ENCODE measurements around the gene TBC1D9B. TPM values are rescaled to one million over a fixed set of nuclear protein-coding genes. Genes with fewer than 3 reads are reported as not detected.

The TBC1D9B gene
- total RNA-seq, 1 experiment from 2014 or later, result 127 TPM

DNA sequence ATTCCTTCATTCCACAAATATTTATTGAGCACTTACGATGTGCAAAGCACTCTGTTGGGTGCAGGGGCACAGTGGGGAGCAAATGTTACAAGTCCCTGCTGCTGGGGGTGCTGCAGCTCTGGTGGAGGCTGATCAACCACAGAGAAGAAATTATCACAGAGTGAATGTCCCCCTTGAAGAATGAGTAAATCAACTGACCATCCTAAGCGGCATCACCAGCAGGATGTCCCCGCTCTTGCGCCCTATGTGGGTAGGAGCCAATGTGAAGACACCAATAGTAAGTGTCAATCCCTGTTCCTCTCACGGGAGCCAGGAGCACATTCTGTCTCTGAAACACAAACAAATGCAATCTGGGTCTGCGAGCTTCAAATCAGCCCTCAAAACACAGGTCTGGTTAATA lies 47.4 kb upstream of the TBC1D9B start:
- ATAC-seq, result no peak
- intact Hi-C loops (cut with micrococcal nuclease), result no loop called here
- H3K9me2 ChIP-seq (ENCODE audit: insufficient read depth), result no peaks in the 10 kb centered on the region
- H3K27ac ChIP-seq (ENCODE audit: low read depth, low read length), result no peak overlapping the region
- H4K20me1 ChIP-seq (ENCODE audit: insufficient read depth), result no peaks in the 10 kb centered on the region
- H3K9ac ChIP-seq (ENCODE audit: low read length), result no peak overlapping the region
- no peak for TF ChIP-seq FOSL1 (IDR thresholded peaks at IDR 0.05; ENCODE audit: low read depth)
- TF ChIP-seq, protein P1, sequence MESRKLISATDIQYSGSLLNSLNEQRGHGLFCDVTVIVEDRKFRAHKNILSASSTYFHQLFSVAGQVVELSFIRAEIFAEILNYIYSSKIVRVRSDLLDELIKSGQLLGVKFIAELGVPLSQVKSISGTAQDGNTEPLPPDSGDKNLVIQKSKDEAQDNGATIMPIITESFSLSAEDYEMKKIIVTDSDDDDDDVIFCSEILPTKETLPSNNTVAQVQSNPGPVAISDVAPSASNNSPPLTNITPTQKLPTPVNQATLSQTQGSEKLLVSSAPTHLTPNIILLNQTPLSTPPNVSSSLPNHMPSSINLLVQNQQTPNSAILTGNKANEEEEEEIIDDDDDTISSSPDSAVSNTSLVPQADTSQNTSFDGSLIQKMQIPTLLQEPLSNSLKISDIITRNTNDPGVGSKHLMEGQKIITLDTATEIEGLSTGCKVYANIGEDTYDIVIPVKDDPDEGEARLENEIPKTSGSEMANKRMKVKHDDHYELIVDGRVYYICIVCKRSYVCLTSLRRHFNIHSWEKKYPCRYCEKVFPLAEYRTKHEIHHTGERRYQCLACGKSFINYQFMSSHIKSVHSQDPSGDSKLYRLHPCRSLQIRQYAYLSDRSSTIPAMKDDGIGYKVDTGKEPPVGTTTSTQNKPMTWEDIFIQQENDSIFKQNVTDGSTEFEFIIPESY (IDR thresholded peaks at IDR 0.05; ENCODE audit: extremely low read depth, insufficient replicate concordance, low read length), result no peak
- no peak for TF ChIP-seq CEBPB (IDR thresholded peaks at IDR 0.05; ENCODE audit: low read depth)
- no peak for TF ChIP-seq ZFX (IDR thresholded peaks at IDR 0.05)
- ChIA-PET RAD21 (ENCODE audit: low non-redundant PET in 1 of 2, low total read pairs in 2 of 2, uncharacterized antibody in 2 of 2, unreplicated experiment in 2 of 2) (no interaction called here), POLR2A (no interaction called here), CTCF (no interaction called here)
- H3K36me3 ChIP-seq (ENCODE audit: control insufficient read depth in 1 of 2, insufficient read depth in 2 of 2, low read length in 2 of 2), result no peaks in the 10 kb centered on the region
- H3K4me1 ChIP-seq (ENCODE audit: control insufficient read depth in 1 of 2, insufficient read depth in 2 of 2, low read length in 2 of 2), result no peaks in the 10 kb centered on the region
- no TSS peak for BruUV-seq (replicated peaks)
- H3K27me3 ChIP-seq (ENCODE audit: insufficient read depth, low read length), result no peaks in the 10 kb centered on the region
- no peak overlapping the region for H3K4me3 ChIP-seq (replicated peaks in 1 of 2; ENCODE audit: low read depth in 1 of 2, low read length in 2 of 2)
- H3K9me3 ChIP-seq (ENCODE audit: control insufficient read depth in 1 of 2, insufficient read depth in 1 of 2, low read depth in 1 of 2, low read length in 2 of 2), result no peaks in the 10 kb centered on the region
- no peak overlapping the region for H3K4me2 ChIP-seq (ENCODE audit: low read length)
- H2AFZ ChIP-seq (ENCODE audit: low read depth, low read length, poor library complexity, severe bottlenecking), result no peak overlapping the region
- no peaks in the 10 kb centered on the region for H3K79me2 ChIP-seq (ENCODE audit: insufficient read depth, low read length)
- no peak for DNase-seq (ENCODE audit: low read depth, low spot score)

DNA sequence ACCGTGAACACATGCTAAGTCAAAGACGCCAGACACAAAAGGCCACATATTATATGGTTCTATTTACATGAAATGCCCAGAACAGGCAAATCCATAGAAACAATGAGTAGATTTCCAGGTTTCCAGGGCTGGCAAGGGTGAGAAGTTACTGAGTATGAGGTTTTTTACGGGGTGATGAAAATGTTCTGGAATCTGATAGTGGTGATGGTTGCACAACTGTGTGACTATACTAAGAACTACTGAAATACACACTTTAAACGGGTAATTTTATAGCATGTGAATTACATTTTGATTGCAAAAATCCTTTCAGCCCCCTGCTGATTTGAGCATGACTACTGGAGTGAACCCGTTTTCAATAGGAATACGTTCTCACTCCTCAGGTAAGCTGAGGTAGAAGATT lies 46.7 kb upstream of the TBC1D9B start:
- Histone ChIP-seq H3K9me2 (ENCODE audit: insufficient read depth) (no peaks in the 10 kb centered on the region), H3K27me3 (ENCODE audit: insufficient read depth, low read length) (no peaks in the 10 kb centered on the region), H3K9ac (ENCODE audit: low read length) (no peak overlapping the region), H4K20me1 (ENCODE audit: insufficient read depth) (no peaks in the 10 kb centered on the region), H3K9me3 (ENCODE audit: control insufficient read depth in 1 of 2, insufficient read depth in 1 of 2, low read depth in 1 of 2, low read length in 2 of 2) (no peaks in the 10 kb centered on the region), H3K4me3 (replicated peaks in 1 of 2; ENCODE audit: low read depth in 1 of 2, low read length in 2 of 2) (no peak overlapping the region), H3K27ac (ENCODE audit: low read depth, low read length) (no peak overlapping the region), H3K36me3 (ENCODE audit: control insufficient read depth in 1 of 2, insufficient read depth in 2 of 2, low read length in 2 of 2) (no peaks in the 10 kb centered on the region), H3K79me2 (ENCODE audit: insufficient read depth, low read length) (no peaks in the 10 kb centered on the region), H3K4me1 (ENCODE audit: control insufficient read depth in 1 of 2, insufficient read depth in 2 of 2, low read length in 2 of 2) (no peaks in the 10 kb centered on the region), H2AFZ (ENCODE audit: low read depth, low read length, poor library complexity, severe bottlenecking) (no peak overlapping the region), H3K4me2 (ENCODE audit: low read length) (no peak overlapping the region)
- no peak for DNase-seq (ENCODE audit: low read depth, low spot score)
- ATAC-seq, result no peak
- intact Hi-C loops (cut with micrococcal nuclease), result no loop called here
- POLR2A ChIA-PET, result no interaction called here
- RAD21 ChIA-PET (ENCODE audit: low non-redundant PET in 1 of 2, low total read pairs in 2 of 2, uncharacterized antibody in 2 of 2, unreplicated experiment in 2 of 2), result no interaction called here
- BruUV-seq (replicated peaks), result no TSS peak
- TF ChIP-seq SRF (IDR thresholded peaks at IDR 0.05; ENCODE audit: low read depth) (no peak), POLR2A (IDR thresholded peaks at IDR 0.05; ENCODE audit: borderline replicate concordance, extremely low read depth, insufficient read depth, insufficient read length) (no peak), ZFX (IDR thresholded peaks at IDR 0.05) (no peak), EZH2 (IDR thresholded peaks at IDR 0.05) (no peak)
- TF ChIP-seq, protein P2, sequence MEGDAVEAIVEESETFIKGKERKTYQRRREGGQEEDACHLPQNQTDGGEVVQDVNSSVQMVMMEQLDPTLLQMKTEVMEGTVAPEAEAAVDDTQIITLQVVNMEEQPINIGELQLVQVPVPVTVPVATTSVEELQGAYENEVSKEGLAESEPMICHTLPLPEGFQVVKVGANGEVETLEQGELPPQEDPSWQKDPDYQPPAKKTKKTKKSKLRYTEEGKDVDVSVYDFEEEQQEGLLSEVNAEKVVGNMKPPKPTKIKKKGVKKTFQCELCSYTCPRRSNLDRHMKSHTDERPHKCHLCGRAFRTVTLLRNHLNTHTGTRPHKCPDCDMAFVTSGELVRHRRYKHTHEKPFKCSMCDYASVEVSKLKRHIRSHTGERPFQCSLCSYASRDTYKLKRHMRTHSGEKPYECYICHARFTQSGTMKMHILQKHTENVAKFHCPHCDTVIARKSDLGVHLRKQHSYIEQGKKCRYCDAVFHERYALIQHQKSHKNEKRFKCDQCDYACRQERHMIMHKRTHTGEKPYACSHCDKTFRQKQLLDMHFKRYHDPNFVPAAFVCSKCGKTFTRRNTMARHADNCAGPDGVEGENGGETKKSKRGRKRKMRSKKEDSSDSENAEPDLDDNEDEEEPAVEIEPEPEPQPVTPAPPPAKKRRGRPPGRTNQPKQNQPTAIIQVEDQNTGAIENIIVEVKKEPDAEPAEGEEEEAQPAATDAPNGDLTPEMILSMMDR (IDR thresholded peaks at IDR 0.05 in 2 of 3, conservative IDR thresholded peaks at IDR 0.05 in 1 of 3; ENCODE audit: borderline replicate concordance in 1 of 3, insufficient read depth in 1 of 3, low read depth in 2 of 3, low read length in 2 of 3), result no peak
- CTCF ChIA-PET, result no interaction called here

All from HCT116 (cell line).